GM12878 (cell line): ENCODE results near the gene AGBL5. TPM values are rescaled to one million over a fixed set of nuclear protein-coding genes. Genes with fewer than 3 reads are reported as not detected.

Experiments
- ATAC-seq: fragments of 200-7000 bp; cut with Tn5 transposase; 3 replicates; pipeline ENCODE4 v1.9.1; 2020; ENCODE audit warnings: mild to moderate bottlenecking, moderate library complexity
- BruUV-seq: library from RNA; stranded (reverse); fragments of 400-500 nt; replicated peaks from 2 replicates; lab custom pipeline; 2021; lab: Mats Ljungman, UMichigan
- CTCF ChIA-PET: fragments of 300-600 bp; sonication (Branson Sonifier 250); formaldehyde crosslinking; extraction: SDS; loops from one replicate; lab custom pipeline; 2021; ENCODE audit warnings: inconsistent platforms; lab: Yijun Ruan, JAX
- POLR2A ChIA-PET: fragments of 350-600 bp; formaldehyde crosslinking; extraction: SDS; loops from one replicate; lab custom pipeline; 2021; ENCODE audit warnings: inconsistent platforms; lab: Charles Lee
- RAD21 ChIA-PET: fragments of 300-600 bp; sonication (Branson Sonifier 250); formaldehyde crosslinking; loops from one replicate; lab custom pipeline; 2023; ENCODE audit warnings: antibody characterized with exemption; ENCODE audit not compliant: unreplicated experiment; lab: Charles Lee
- SMC1A ChIA-PET: fragments of 300-600 bp; sonication (Branson Sonifier 250); formaldehyde crosslinking; loops from one replicate; lab custom pipeline; 2023; ENCODE audit not compliant: unreplicated experiment, uncharacterized antibody; lab: Charles Lee
- DNase-seq: peaks from one replicate; pipeline ENCODE4 v3.0.0-alpha.2; 2011; ENCODE audit warnings: low read depth, low spot score
- FAIRE-seq: peaks from 3 replicates; lab custom pipeline; 2011; peaks lifted over from hg19 to GRCh38; lab: Jason Lieb, UNC
- H2AFZ ChIP-seq: 2 replicates; pipeline ENCODE4 v1.6.0; 2011; ENCODE audit warnings: low read depth, low read length, control low read depth; ENCODE audit not compliant: control insufficient read depth
- H3K27ac ChIP-seq: 2 replicates; pipeline ENCODE4 v1.5.1; 2011; ENCODE audit warnings: control low read depth; ENCODE audit not compliant: control insufficient read depth, insufficient read depth
- H3K27me3 ChIP-seq, 2 experiments: replicated peaks in 1 of 2; 2 replicates each; pipeline versions ENCODE4 v1.6.0 to v1.6.1; 2011; ENCODE audit warnings: low read length in 1 of 2; ENCODE audit not compliant: control insufficient read depth in 2 of 2, insufficient read depth in 2 of 2
- H3K36me3 ChIP-seq, 2 experiments: 2 replicates each; pipeline ENCODE4 v1.5.1; 2011; ENCODE audit warnings: low read length in 1 of 2; ENCODE audit not compliant: control insufficient read depth in 2 of 2, insufficient read depth in 2 of 2
- H3K4me1 ChIP-seq: 2 replicates; pipeline ENCODE4 v1.6.1; 2011; ENCODE audit warnings: mild to moderate bottlenecking, low read length, moderate library complexity, mixed read lengths; ENCODE audit not compliant: control insufficient read depth, insufficient read depth
- H3K4me2 ChIP-seq: 2 replicates; pipeline ENCODE4 v1.6.0; 2011; ENCODE audit warnings: control low read depth; ENCODE audit not compliant: control insufficient read depth, insufficient read depth
- H3K4me3 ChIP-seq: fragments of 200-600 bp; sonication (generic); 2 replicates; pipeline ENCODE4 v1.5.1; 2016
- H3K79me2 ChIP-seq: 2 replicates; pipeline ENCODE4 v1.6.0; 2011; ENCODE audit warnings: low read length; ENCODE audit not compliant: control insufficient read depth, insufficient read depth
- H3K9ac ChIP-seq: 2 replicates; pipeline ENCODE4 v1.8.0; 2011; ENCODE audit warnings: low read length, control low read depth, mixed read lengths; ENCODE audit not compliant: control insufficient read depth, insufficient read depth
- H3K9me3 ChIP-seq: replicated peaks from 3 replicates; pipeline ENCODE4 v1.5.1; 2011; ENCODE audit warnings: mild to moderate bottlenecking, low read length; ENCODE audit not compliant: control insufficient read depth, insufficient read depth
- H4K20me1 ChIP-seq: 2 replicates; pipeline ENCODE4 v1.6.0; 2011; ENCODE audit not compliant: control insufficient read depth, insufficient read depth
- IKZF2 ChIP-seq, 2 experiments: fragments of 450-650 bp; IDR thresholded peaks; 2 replicates each; pipeline ENCODE4 v1.6.1; 2017; ENCODE audit warnings: mild to moderate bottlenecking in 2 of 2, moderate library complexity in 2 of 2
- MXI1 ChIP-seq: fragments of 150-350 bp; IDR thresholded peaks from 2 replicates; pipeline ENCODE4 v1.6.1; 2011; ENCODE audit warnings: low read depth, mild to moderate bottlenecking, inconsistent platforms, low read length, improper control_type of control experiment
- NR2C1 ChIP-seq: fragments of 450-650 bp; IDR thresholded peaks from 2 replicates; pipeline ENCODE4 v1.6.1; 2017; ENCODE audit warnings: antibody characterized with exemption, mild to moderate bottlenecking, moderate library complexity
- ZNF384 ChIP-seq: IDR thresholded peaks from 2 replicates; pipeline ENCODE4 v1.6.1; 2012; ENCODE audit warnings: low read depth, mild to moderate bottlenecking, low read length, improper control_type of control experiment, borderline replicate concordance
- ZSCAN29 ChIP-seq: fragments of 450-650 bp; IDR thresholded peaks from 2 replicates; pipeline ENCODE4 v1.6.1; 2017; ENCODE audit warnings: mild to moderate bottlenecking, moderate library complexity
- WGBS: methylation state at CpG from one replicate; pipeline ENCODE4 v1.1.6; 2016; ENCODE audit warnings: low lambda C conversion rate; ENCODE audit not compliant: insufficient replicate concordance, insufficient coverage; ENCODE audit errors: missing lambda C conversion rate; 5-methylcytosine and 5-hydroxymethylcytosine counted together
- in situ Hi-C: fragments of 300-500 bp; cut with MboI; formaldehyde crosslinking; loops from 9 replicates; pipeline ENCODE4 v1.14.3; 2018; ENCODE audit warnings: mixed read lengths
- intact Hi-C: fragments of 100-400 bp; cut with micrococcal nuclease; formaldehyde crosslinking; loops from one replicate; pipeline ENCODE4 v1.14.2; 2022; ENCODE audit not compliant: unreplicated experiment
- polyA plus RNA-seq, 11 experiments: library from polyadenylated mRNA; depleted of rRNA in 4 of 11; unstranded in 6 of 11; stranded (reverse) in 5 of 11; fragments of >200 nt; fragmentation: Nextera tagmentation in 4 of 11; fragmentation: Illumina TruSeq in 1 of 11; extraction: Ambion mirVana in 4 of 11; extraction: Trizol in 1 of 11; gene quantifications; 1 replicate in 1 of 11; 2 replicates in 10 of 11; pipeline versions ENCODE4 v1.2.1 to v1.2.3, GENCODE V29; 2011 to 2016; ENCODE audit warnings: inconsistent platforms in 2 of 11, missing spikeins in 2 of 11, low read depth in 1 of 11
- total RNA-seq, 4 experiments: library from RNA; depleted of rRNA in 3 of 4; stranded (reverse); fragments of >200 nt in 3 of 4; fragmentation: Illumina TruSeq in 1 of 4; extraction: Trizol in 1 of 4; gene quantifications; 2 replicates each; pipeline versions ENCODE4 v1.2.1 to v1.2.3, GENCODE V29; 2013 to 2021
- TF ChIP-seq, protein P1 (sequence below): fragments of 450-650 bp; IDR thresholded peaks from 2 replicates; pipeline ENCODE4 v1.6.1; 2016; ENCODE audit warnings: mild to moderate bottlenecking, moderate library complexity, borderline replicate concordance
- TF ChIP-seq, protein P2 (sequence below): fragments of 450-650 bp; IDR thresholded peaks from 2 replicates; pipeline ENCODE4 v1.6.1; 2014; ENCODE audit warnings: mild to moderate bottlenecking
- TF ChIP-seq, protein P3 (sequence below): fragments of 450-650 bp; IDR thresholded peaks from 2 replicates; pipeline ENCODE4 v1.6.1; 2017; ENCODE audit warnings: mild to moderate bottlenecking, moderate library complexity
- TF ChIP-seq, protein P4 (sequence below): fragments of 450-650 bp; formaldehyde crosslinking; IDR thresholded peaks from 2 replicates; pipeline ENCODE4 v1.5.0; 2022; ENCODE audit warnings: mild to moderate bottlenecking, missing genetic modification characterization

AGBL5 gene
- total and polyA plus RNA-seq, 10 of the 15 experiments (the other 5 are each of a cell fraction or from before 2014, with no cell fraction given), result 1.9 to 28.5 (median 19.5) TPM

GRCh38 chr2:27059141-27059820, 7.8 kb downstream of the AGBL5 start:
- in situ Hi-C loops, result no loop called here
- ChIA-PET SMC1A (interaction anchor here (0.6 to 1.2 kb wide), 3 partner anchors 15 to 22 kb away, joined by 3 to 5 read pairs (median 3); no protein-coding TSS in a partner anchor), CTCF (interaction anchor here (0.6 kb wide), 1 partner anchor 795 kb away, joined by 3 read pairs; no protein-coding TSS in a partner anchor), POLR2A (interaction anchor here (0.9 to 2.0 kb wide), 3 partner anchors 8 to 12 kb away, joined by 3 to 8 read pairs (median 4); partner anchors contain the start of genes AGBL5 and OST4), RAD21 (interaction anchor here (1.1 kb wide), 1 partner anchor 9 kb away, joined by 3 read pairs; no protein-coding TSS in a partner anchor)
- 95% methylated on average over 15 of the region's 15 CpGs for WGBS
- Histone ChIP-seq H3K4me2 (no peak overlapping the region), H3K27me3 (no peaks in the 10 kb centered on the region), H3K9ac (no peak overlapping the region), H4K20me1 (no peaks in the 10 kb centered on the region), H3K27ac (no peak overlapping the region), H3K4me1 (no peaks in the 10 kb centered on the region), H3K4me3 (no peak overlapping the region), H3K79me2 (no peaks in the 10 kb centered on the region), H2AFZ (no peak overlapping the region), H3K9me3 (no peaks in the 10 kb centered on the region), H3K36me3 (peaks cover 4 to 22% of the 10 kb centered on the region in 2 experiments)
- FAIRE-seq, result no peak
- no TSS peak for BruUV-seq
- no peak for ATAC-seq
- no peak for DNase-seq
- intact Hi-C loops, result no loop called here
- TF ChIP-seq NR2C1 (no peak), MXI1 (no peak), ZNF384 (no peak), IKZF2 (IDR thresholded peaks at IDR 0.05) (no peak), ZSCAN29 (no peak)
- TF ChIP-seq, protein P1, sequence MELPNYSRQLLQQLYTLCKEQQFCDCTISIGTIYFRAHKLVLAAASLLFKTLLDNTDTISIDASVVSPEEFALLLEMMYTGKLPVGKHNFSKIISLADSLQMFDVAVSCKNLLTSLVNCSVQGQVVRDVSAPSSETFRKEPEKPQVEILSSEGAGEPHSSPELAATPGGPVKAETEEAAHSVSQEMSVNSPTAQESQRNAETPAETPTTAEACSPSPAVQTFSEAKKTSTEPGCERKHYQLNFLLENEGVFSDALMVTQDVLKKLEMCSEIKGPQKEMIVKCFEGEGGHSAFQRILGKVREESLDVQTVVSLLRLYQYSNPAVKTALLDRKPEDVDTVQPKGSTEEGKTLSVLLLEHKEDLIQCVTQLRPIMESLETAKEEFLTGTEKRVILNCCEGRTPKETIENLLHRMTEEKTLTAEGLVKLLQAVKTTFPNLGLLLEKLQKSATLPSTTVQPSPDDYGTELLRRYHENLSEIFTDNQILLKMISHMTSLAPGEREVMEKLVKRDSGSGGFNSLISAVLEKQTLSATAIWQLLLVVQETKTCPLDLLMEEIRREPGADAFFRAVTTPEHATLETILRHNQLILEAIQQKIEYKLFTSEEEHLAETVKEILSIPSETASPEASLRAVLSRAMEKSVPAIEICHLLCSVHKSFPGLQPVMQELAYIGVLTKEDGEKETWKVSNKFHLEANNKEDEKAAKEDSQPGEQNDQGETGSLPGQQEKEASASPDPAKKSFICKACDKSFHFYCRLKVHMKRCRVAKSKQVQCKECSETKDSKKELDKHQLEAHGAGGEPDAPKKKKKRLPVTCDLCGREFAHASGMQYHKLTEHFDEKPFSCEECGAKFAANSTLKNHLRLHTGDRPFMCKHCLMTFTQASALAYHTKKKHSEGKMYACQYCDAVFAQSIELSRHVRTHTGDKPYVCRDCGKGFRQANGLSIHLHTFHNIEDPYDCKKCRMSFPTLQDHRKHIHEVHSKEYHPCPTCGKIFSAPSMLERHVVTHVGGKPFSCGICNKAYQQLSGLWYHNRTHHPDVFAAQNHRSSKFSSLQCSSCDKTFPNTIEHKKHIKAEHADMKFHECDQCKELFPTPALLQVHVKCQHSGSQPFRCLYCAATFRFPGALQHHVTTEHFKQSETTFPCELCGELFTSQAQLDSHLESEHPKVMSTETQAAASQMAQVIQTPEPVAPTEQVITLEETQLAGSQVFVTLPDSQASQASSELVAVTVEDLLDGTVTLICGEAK, result no peak
- TF ChIP-seq, protein P2, sequence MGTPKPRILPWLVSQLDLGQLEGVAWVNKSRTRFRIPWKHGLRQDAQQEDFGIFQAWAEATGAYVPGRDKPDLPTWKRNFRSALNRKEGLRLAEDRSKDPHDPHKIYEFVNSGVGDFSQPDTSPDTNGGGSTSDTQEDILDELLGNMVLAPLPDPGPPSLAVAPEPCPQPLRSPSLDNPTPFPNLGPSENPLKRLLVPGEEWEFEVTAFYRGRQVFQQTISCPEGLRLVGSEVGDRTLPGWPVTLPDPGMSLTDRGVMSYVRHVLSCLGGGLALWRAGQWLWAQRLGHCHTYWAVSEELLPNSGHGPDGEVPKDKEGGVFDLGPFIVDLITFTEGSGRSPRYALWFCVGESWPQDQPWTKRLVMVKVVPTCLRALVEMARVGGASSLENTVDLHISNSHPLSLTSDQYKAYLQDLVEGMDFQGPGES, result no peak
- TF ChIP-seq, protein P3, sequence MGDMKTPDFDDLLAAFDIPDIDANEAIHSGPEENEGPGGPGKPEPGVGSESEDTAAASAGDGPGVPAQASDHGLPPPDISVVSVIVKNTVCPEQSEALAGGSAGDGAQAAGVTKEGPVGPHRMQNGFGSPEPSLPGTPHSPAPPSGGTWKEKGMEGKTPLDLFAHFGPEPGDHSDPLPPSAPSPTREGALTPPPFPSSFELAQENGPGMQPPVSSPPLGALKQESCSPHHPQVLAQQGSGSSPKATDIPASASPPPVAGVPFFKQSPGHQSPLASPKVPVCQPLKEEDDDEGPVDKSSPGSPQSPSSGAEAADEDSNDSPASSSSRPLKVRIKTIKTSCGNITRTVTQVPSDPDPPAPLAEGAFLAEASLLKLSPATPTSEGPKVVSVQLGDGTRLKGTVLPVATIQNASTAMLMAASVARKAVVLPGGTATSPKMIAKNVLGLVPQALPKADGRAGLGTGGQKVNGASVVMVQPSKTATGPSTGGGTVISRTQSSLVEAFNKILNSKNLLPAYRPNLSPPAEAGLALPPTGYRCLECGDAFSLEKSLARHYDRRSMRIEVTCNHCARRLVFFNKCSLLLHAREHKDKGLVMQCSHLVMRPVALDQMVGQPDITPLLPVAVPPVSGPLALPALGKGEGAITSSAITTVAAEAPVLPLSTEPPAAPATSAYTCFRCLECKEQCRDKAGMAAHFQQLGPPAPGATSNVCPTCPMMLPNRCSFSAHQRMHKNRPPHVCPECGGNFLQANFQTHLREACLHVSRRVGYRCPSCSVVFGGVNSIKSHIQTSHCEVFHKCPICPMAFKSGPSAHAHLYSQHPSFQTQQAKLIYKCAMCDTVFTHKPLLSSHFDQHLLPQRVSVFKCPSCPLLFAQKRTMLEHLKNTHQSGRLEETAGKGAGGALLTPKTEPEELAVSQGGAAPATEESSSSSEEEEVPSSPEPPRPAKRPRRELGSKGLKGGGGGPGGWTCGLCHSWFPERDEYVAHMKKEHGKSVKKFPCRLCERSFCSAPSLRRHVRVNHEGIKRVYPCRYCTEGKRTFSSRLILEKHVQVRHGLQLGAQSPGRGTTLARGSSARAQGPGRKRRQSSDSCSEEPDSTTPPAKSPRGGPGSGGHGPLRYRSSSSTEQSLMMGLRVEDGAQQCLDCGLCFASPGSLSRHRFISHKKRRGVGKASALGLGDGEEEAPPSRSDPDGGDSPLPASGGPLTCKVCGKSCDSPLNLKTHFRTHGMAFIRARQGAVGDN, result no peak
- TF ChIP-seq, protein P4, sequence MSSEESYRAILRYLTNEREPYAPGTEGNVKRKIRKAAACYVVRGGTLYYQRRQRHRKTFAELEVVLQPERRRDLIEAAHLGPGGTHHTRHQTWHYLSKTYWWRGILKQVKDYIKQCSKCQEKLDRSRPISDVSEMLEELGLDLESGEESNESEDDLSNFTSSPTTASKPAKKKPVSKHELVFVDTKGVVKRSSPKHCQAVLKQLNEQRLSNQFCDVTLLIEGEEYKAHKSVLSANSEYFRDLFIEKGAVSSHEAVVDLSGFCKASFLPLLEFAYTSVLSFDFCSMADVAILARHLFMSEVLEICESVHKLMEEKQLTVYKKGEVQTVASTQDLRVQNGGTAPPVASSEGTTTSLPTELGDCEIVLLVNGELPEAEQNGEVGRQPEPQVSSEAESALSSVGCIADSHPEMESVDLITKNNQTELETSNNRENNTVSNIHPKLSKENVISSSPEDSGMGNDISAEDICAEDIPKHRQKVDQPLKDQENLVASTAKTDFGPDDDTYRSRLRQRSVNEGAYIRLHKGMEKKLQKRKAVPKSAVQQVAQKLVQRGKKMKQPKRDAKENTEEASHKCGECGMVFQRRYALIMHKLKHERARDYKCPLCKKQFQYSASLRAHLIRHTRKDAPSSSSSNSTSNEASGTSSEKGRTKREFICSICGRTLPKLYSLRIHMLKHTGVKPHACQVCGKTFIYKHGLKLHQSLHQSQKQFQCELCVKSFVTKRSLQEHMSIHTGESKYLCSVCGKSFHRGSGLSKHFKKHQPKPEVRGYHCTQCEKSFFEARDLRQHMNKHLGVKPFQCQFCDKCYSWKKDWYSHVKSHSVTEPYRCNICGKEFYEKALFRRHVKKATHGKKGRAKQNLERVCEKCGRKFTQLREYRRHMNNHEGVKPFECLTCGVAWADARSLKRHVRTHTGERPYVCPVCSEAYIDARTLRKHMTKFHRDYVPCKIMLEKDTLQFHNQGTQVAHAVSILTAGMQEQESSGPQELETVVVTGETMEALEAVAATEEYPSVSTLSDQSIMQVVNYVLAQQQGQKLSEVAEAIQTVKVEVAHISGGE (CRISPR knock-in tag), result no peak
